ENCODE results near the gene SYTL5.

The SYTL5 gene

GRCh38 chrX:38036466-38036865, 30.1 kb downstream of the SYTL5 start:
- no peak for DNase-seq

GRCh38 chrX:38038501-38038900, 32.1 kb downstream of the SYTL5 start:
- no peak for DNase-seq

DNA sequence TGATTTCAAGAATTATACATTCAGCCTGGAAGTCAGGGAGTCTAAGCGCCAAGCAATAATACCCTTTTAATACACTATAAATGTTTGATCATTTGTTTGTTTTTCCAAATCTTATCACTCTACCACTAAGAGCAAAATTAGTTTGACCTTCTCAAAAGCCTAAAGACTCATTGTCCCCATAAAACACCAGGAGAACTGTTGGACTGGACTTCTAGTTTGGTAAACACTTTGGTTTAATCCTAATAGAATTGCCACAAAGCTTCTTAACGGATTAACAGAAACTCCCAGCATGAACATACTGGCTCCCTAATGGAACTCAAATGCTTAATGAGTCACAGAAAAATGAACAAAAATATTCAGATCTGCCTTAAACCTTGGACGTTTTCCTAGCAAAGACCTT, 34.9 kb downstream of the SYTL5 start:
- no peak for DNase-seq

DNA sequence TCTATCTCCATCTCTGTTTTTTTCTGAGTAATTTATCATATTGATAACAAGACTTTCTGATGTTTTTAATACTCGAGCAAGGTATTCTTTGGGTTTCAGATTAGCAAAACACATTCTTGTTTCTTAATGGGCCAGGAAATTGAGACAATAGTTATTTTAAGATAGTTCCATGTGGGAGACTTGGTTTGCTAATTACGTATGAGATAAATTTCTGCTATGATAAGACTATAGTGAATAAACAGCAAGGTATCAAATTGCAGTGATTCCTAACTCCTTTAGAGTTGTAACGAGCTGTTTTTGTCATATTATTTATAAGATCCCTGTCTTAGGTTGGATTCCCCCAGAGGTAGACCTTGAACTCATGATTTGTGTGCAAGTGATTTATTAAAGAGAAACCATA, 38.3 kb downstream of the SYTL5 start:
- no peak for DNase-seq

- no peak for DNase-seq
These were observed 39.3 kb downstream of the SYTL5 start for GRCh38 chrX:38045538-38046096.

GRCh38 chrX:38048886-38049285, 42.5 kb downstream of the SYTL5 start:
- DNase-seq, result no peak

DNA sequence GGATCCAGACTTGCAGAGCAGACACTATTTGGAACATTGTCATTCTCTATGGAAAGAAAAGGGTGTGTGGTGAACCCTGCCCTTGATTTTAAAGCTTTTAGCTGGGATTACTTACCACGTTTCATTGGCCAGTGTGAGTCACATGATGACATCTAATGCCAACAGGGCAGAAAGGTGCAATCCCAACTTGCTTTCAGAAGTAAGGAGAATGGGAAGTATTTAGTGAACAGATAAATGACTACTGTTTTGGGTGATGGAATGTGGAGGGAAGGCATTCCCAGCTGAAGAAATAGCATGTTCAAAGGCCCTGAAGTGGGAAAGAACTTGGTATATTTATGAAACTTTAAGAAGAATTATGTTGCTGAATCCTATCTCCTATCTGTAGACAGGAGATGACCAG, 44.5 kb downstream of the SYTL5 start:
- no peak for DNase-seq

DNA sequence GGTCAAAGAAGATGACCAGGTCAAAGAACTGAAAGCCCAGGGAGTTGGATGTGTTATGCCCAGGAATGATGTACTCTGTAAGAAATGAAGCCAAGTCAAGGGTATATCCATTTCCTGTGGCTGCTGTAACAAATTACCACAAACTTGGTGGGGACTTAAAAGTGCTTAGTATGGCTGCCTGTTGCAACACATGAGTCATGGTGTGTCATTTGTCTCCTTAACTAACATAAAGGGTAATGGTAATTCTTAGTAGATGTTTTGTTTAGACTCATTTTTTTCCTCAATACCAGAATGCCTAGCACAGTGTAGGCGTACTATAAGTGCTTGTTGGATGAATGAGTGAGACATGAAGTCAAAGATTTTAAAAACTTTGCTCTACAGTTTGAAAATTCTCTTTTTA, 45.7 kb downstream of the SYTL5 start:
- DNase-seq, result no peak

- no peak for DNase-seq
These were observed 49.0 kb downstream of the SYTL5 start for GRCh38 chrX:38055170-38055847.

DNA sequence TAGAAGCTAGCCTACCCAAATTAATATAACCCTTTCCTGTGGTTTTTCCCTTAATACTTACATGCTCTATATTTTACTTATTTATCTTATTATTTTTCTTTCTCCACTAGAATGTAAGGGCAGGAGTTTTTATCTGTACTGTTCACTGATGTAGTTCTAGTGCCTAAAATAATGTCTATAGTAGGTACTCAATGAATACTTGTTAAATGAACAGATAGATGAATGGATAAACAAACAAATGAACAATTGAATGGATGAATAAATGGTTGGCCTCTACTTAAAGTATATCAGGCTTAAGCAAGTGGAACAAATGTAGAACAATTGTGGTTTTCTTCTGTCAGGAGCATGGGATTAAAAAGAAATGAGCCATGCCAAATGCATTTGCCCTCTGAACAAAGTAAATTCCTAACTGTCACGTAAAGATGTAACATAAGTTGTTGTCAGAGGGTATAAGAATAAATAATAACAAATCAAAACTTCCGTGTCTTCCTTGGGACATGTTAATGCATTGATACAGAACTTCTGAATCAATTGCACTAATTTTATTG, 54.1 kb downstream of the SYTL5 start:
- DNase-seq, result no peak

GRCh38 chrX:38061335-38061734, 55.0 kb downstream of the SYTL5 start:
- no peak for DNase-seq

- DNase-seq, result no peak
These were observed 60.6 kb downstream of the SYTL5 start for GRCh38 chrX:38066934-38067333.

DNA sequence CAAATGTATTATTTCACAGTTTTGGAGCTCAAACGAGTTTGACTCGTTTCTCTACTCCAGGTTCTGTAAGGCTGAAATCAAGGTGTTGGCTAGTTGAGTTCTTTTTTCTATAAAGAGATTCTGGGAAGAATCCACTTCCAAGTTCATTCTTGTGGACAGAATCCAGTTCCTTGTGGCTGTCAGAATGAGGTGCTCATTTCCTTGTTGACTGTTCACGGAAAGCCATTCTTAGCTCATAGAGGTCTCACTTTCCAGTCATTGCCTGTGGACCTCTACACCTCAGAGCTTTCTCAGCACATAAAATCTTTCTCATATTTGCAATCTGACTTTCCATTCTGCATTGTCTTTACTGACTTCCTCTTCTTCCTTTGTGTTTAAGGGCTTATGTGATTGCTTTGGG, 62.9 kb downstream of the SYTL5 start:
- no peak for DNase-seq

DNA sequence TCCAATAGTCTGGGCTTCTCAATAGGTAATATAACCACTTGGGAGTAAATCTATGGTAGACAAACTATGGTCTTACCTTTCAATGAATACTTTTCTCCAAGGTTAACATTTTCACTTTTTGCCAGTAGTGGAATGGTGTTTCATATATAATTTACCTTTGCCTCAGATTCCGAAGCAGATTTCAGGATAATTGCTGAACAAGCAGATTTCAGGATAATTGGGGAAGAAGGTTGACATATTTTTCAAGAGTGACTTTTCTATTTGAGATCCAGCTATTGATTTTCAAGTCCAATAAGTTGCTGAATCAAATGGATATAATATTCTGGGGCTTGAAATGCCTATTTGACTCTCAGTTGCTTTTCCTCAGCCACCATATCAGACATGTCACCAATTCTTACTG, 63.6 kb downstream of the SYTL5 start:
- DNase-seq, result no peak

- DNase-seq, result no peak
These were observed 73.1 kb downstream of the SYTL5 start for GRCh38 chrX:38079463-38079862.

GRCh38 chrX:38080808-38081207, 74.5 kb downstream of the SYTL5 start:
- no peak for DNase-seq

- no peak for DNase-seq
These were observed 75.6 kb downstream of the SYTL5 start for GRCh38 chrX:38081909-38082308.

- DNase-seq, result no peak
These were observed 76.0 kb downstream of the SYTL5 start for GRCh38 chrX:38082309-38082708.

DNA sequence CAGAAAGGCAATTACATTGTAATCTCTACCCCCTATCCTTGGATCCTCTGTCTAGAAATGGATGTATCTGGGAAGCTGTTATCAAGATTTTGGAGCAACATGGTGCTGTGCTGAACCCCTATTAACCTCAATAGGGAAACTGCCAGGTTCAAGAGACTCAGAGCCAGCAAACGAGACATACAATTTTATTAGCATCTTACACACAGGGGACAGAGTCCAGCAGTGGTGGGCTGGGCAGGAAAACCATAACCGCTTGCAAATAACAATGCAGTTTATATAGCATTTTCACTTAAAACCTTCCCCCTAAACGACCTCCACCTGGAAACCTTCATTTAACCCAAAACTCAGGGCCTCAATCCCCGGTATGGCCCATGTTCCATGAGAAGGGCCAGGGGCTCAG, 79.5 kb downstream of the SYTL5 start:
- no peak for DNase-seq

DNA sequence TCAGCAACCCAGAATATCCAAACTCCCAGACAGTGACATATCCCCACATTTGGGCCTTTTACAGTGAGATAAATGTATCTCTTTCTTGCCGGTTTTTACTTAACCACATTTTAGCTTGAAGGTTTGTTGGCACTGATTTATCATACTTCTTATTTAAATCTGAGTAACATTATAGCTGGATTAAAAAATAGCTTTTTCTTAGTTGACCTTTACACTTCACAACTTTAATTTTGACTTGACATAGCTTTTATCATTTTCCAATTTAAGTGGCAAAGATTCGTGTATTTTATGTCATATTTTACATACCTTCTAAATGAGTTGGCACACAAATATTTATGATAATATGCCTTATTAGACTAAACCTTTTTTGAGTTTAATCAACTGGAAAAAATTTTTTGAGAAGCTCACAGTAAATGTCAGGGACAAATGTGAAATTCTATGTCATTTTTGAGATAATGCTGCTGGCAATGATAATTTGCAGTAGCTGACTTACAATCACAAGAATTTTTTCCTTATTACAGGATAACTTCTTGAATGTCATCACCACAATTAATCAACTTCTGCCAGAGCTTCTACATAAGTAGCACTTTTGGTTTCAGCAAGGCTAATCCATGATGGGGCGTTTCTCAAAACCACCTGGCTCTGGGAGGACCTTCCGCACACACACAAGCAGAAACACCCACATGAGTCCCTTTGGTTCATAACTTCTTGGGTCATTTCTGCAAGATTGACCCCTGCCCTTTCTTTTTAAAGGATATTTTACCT, 80.3 kb downstream of the SYTL5 start:
- DNase-seq, result no peak

GRCh38 chrX:38087594-38087993, 81.2 kb downstream of the SYTL5 start:
- DNase-seq, result no peak

- DNase-seq, result no peak
These were observed 83.0 kb downstream of the SYTL5 start for GRCh38 chrX:38089173-38089982.

DNA sequence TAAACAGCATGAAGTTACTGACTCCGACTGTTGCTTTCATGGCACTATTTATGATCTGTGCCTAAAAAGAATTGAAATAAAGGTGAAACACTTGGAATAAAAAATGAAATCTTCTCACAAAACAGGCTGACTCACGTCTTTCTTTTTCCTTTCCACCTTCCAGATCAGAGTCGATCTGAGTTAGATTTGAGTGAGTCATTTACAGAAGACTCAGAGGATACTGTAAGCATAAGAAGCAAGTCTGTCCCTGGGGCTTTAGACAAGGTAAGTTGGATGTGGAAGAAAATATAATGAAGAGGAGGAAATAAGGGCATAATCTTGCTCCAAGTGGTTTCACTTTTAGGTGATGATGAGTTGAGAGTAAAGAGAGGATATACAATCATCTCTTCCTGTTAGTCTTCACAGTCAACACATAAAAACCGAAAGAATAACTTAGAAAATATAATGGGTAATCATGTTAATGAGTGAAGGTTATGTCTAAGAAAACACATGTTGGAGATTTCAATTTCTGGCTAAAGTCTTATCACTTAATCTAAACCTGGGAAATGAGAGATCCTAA, 89.7 kb downstream of the SYTL5 start:
- no peak for DNase-seq

Measured in stimulated activated CD4-positive, alpha-beta T cell treated with anti-CD3 and anti-CD28 coated beads, Interleukin-12 subunit alpha, Interleukin-12 subunit beta, amount 100 ng/mL, for 4 hours (primary cell).